OCI-LY7 (cell line): ENCODE data around the gene RALA. TPM values are rescaled to one million over a fixed set of nuclear protein-coding genes. Genes with fewer than 3 reads are reported as not detected.

Experiments used
- BruUV-seq: library from RNA; stranded (reverse); fragments of 400-500 nt; replicated peaks from 2 replicates; lab custom pipeline; 2021; lab: Mats Ljungman, UMichigan
- CTCF ChIA-PET: fragments of 300-600 bp; sonication (Branson Sonifier 250); formaldehyde crosslinking; loops from one replicate; lab custom pipeline; 2022; ENCODE audit warnings: antibody characterized with exemption; ENCODE audit not compliant: unreplicated experiment; lab: Charles Lee
- POLR2A ChIA-PET: fragments of 300-600 bp; sonication (Branson Sonifier 250); formaldehyde crosslinking; loops from one replicate; lab custom pipeline; 2022; ENCODE audit warnings: antibody characterized with exemption; lab: Charles Lee
- DNase-seq: peaks from one replicate; pipeline ENCODE4 v3.0.0-alpha.2; 2015; ENCODE audit warnings: low spot score
- H2AFZ ChIP-seq: fragments of 200-600 bp; sonication (generic), shearing (Covaris generic); 2 replicates; pipeline ENCODE4 v1.6.1; 2014; ENCODE audit warnings: mild to moderate bottlenecking, antibody characterized with exemption, low read length, moderate library complexity
- H3K27ac ChIP-seq: fragments of 200-600 bp; sonication (generic); 2 replicates; pipeline ENCODE4 v1.5.1; 2014; ENCODE audit warnings: mixed run types, low read depth, mild to moderate bottlenecking, moderate library complexity, low read length, inconsistent platforms; ENCODE audit not compliant: poor library complexity, severe bottlenecking
- H3K36me3 ChIP-seq: fragments of 200-600 bp; sonication (generic); 2 replicates; pipeline ENCODE4 v1.6.1; 2014; ENCODE audit warnings: mild to moderate bottlenecking, antibody characterized with exemption, low read length, moderate library complexity, mixed read lengths; ENCODE audit not compliant: insufficient read depth
- H3K4me1 ChIP-seq: fragments of 200-600 bp; sonication (generic); 2 replicates; pipeline ENCODE4 v1.5.1; 2014; ENCODE audit warnings: mild to moderate bottlenecking, low read length; ENCODE audit not compliant: insufficient read depth, poor library complexity, severe bottlenecking
- H3K4me2 ChIP-seq: fragments of 200-600 bp; sonication (generic); 2 replicates; pipeline ENCODE4 v1.6.1; 2014; ENCODE audit warnings: mild to moderate bottlenecking, low read length
- H3K4me3 ChIP-seq: fragments of 200-600 bp; sonication (generic); 2 replicates; pipeline ENCODE4 v1.5.1; 2014; ENCODE audit warnings: mild to moderate bottlenecking, low read depth, low read length; ENCODE audit not compliant: poor library complexity, severe bottlenecking
- H3K79me2 ChIP-seq: fragments of 200-600 bp; sonication (generic); 2 replicates; pipeline ENCODE4 v1.6.1; 2016; ENCODE audit warnings: low read depth, mild to moderate bottlenecking, low read length, moderate library complexity, mixed read lengths; ENCODE audit not compliant: insufficient read depth
- H3K9me2 ChIP-seq: fragments of 200-600 bp; sonication (generic); 2 replicates; pipeline ENCODE4 v1.6.1; 2016; ENCODE audit warnings: mild to moderate bottlenecking, low read length, mixed read lengths; ENCODE audit not compliant: insufficient read depth
- H3K9me3 ChIP-seq: fragments of 200-600 bp; sonication (generic); 2 replicates; pipeline ENCODE4 v1.6.1; 2014; ENCODE audit warnings: mild to moderate bottlenecking, mixed run types, low read length, mixed read lengths
- H4K20me1 ChIP-seq: fragments of 200-600 bp; sonication (generic); 2 replicates; pipeline ENCODE4 v1.6.1; 2014; ENCODE audit warnings: mild to moderate bottlenecking, antibody characterized with exemption, low read length, moderate library complexity, mixed read lengths; ENCODE audit not compliant: insufficient read depth
- EZH2phosphoT487 ChIP-seq: fragments of 200-600 bp; sonication (generic); IDR thresholded peaks from 2 replicates; pipeline ENCODE4 v1.6.1; 2018; ENCODE audit warnings: low read depth, borderline replicate concordance, mild to moderate bottlenecking, mixed run types, antibody characterized with exemption, low read length, moderate library complexity, mixed read lengths
- intact Hi-C: fragments of 100-400 bp; cut with micrococcal nuclease; formaldehyde crosslinking; loops from one replicate; pipeline ENCODE4 v1.10.0; 2022; ENCODE audit not compliant: unreplicated experiment
- total RNA-seq, 2 experiments: library from RNA; depleted of rRNA in 1 of 2; stranded (reverse); fragments of >200 nt in 1 of 2; shearing (Covaris generic) in 1 of 2; gene quantifications; 2 replicates each; pipeline ENCODE4 v1.2.3, GENCODE V29; 2014 to 2022
- TF ChIP-seq, protein P1 (sequence below): fragments of 200-600 bp; sonication (generic); conservative IDR thresholded peaks from 2 replicates; pipeline ENCODE4 v1.5.1; 2014; ENCODE audit warnings: mild to moderate bottlenecking, antibody characterized with exemption, low read length, moderate library complexity, mixed read lengths

RALA gene
- total RNA-seq, 2 experiments from 2014 or later: 6.4 to 31.0 TPM

DNA sequence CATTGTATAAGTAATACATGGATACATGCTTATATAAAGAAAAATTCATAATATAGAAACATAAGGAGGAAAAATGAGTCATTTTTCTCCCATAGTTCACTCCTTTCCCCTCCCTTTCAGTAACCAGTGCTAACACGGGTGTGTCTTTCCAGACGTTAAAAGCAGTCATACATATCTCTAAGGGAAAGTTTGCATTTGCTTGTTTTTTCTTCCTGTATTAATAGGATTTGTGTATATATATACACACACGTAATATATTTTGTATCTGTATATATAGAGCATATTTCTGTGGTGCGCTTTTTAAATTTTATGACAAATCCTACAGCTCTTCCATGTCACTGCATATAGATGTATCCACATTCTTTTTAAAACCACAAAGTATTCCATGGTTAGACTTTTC, 78.8 kb downstream of the RALA start:
- H3K79me2 ChIP-seq: no peaks in the 10 kb centered on the region
- no peaks in the 10 kb centered on the region for H3K9me3 ChIP-seq
- no peak overlapping the region for H2AFZ ChIP-seq
- no peaks in the 10 kb centered on the region for H4K20me1 ChIP-seq
- ChIA-PET POLR2A (interaction anchor here (0.7 kb wide), 1 partner anchor 7 kb away, joined by 3 read pairs; no protein-coding TSS in a partner anchor), CTCF (no interaction called here)
- DNase-seq: no peak
- H3K4me1 ChIP-seq: no peaks in the 10 kb centered on the region
- no peak overlapping the region for H3K4me3 ChIP-seq
- H3K9me2 ChIP-seq: no peaks in the 10 kb centered on the region
- intact Hi-C loops: no loop called here
- H3K27ac ChIP-seq: no peak overlapping the region
- TF ChIP-seq, protein P1, sequence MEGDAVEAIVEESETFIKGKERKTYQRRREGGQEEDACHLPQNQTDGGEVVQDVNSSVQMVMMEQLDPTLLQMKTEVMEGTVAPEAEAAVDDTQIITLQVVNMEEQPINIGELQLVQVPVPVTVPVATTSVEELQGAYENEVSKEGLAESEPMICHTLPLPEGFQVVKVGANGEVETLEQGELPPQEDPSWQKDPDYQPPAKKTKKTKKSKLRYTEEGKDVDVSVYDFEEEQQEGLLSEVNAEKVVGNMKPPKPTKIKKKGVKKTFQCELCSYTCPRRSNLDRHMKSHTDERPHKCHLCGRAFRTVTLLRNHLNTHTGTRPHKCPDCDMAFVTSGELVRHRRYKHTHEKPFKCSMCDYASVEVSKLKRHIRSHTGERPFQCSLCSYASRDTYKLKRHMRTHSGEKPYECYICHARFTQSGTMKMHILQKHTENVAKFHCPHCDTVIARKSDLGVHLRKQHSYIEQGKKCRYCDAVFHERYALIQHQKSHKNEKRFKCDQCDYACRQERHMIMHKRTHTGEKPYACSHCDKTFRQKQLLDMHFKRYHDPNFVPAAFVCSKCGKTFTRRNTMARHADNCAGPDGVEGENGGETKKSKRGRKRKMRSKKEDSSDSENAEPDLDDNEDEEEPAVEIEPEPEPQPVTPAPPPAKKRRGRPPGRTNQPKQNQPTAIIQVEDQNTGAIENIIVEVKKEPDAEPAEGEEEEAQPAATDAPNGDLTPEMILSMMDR: no peak
- no peak for TF ChIP-seq EZH2phosphoT487
- peaks cover 21% of the 10 kb centered on the region for H3K36me3 ChIP-seq
- BruUV-seq: no TSS peak
- H3K4me2 ChIP-seq: no peak overlapping the region

DNA sequence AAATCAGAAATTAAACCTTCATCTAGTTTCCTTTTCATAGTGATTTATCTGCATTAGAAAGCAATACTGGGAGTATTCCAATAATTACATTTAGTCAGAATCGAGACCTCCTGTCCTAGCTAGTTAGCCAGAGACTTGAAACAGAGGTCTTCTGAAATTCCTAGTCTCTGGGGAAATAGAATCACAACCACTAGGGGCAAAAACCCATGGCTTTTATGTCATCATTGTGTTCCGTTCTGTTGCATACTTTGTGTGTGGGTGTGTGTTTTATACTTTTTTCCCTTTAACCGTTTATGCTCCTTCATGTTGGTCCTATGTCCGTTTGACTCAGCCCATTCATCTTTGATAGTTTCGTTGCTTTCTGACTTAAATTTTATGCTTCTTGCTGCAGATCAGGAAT, 79.8 kb downstream of the RALA start:
- Histone ChIP-seq H3K4me3 (no peak overlapping the region), H3K4me1 (no peaks in the 10 kb centered on the region), H3K4me2 (no peak overlapping the region), H3K27ac (no peak overlapping the region), H3K9me2 (no peaks in the 10 kb centered on the region), H3K9me3 (no peaks in the 10 kb centered on the region), H3K36me3 (peaks cover 10% of the 10 kb centered on the region), H4K20me1 (no peaks in the 10 kb centered on the region), H2AFZ (no peak overlapping the region), H3K79me2 (no peaks in the 10 kb centered on the region)
- CTCF ChIA-PET: no interaction called here
- POLR2A ChIA-PET: interaction anchor here (0.5 kb wide), 1 partner anchor 430 kb away, joined by 4 read pairs; no protein-coding TSS in a partner anchor
- no peak for DNase-seq
- BruUV-seq: no TSS peak
- intact Hi-C loops: no loop called here
- no peak for TF ChIP-seq EZH2phosphoT487
- TF ChIP-seq, protein P1: 0 out of 2 replicates have a peak, but pooled peaks have one; percentile 14

DNA sequence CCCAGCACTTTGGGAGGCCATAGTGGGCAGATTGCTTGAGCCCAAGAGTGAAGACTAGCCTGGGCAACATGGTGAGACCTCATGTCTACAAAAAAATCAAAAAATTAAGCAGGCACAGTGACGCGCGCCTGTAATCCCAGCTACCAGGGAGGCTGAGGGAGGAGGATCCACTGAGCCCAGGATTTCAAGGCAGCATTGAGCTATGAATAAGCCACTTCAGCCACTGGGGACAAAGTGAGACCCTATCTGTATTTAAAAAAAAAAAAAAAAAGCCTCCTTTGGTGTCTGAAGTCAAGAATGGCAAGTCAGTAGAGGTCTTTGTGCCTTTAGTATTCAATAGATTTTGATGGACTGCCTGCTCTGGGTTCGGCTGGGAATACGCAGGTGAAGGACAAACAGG, 85.7 kb downstream of the RALA start:
- TF ChIP-seq, protein P1: no peak
- no peak for TF ChIP-seq EZH2phosphoT487
- Histone ChIP-seq H3K9me2 (no peaks in the 10 kb centered on the region), H3K79me2 (no peaks in the 10 kb centered on the region), H3K4me1 (no peaks in the 10 kb centered on the region), H4K20me1 (no peaks in the 10 kb centered on the region), H3K27ac (no peak overlapping the region), H2AFZ (no peak overlapping the region), H3K4me3 (no peak overlapping the region), H3K9me3 (peaks cover under 1% of the 10 kb centered on the region; the same call in 1 of the 2 replicates), H3K4me2 (no peak overlapping the region), H3K36me3 (no peaks in the 10 kb centered on the region)
- POLR2A ChIA-PET: interaction anchor here (0.6 to 1.2 kb wide), 7 partner anchors 7 to 79 kb away, joined by 3 to 6 read pairs (median 4); no protein-coding TSS in a partner anchor
- CTCF ChIA-PET: no interaction called here
- DNase-seq: no peak
- no TSS peak for BruUV-seq
- intact Hi-C loops: no loop called here
